ENCODE data around the gene SFT2D2. TPM values are rescaled to one million over a fixed set of nuclear protein-coding genes. Genes with fewer than 3 reads are reported as not detected.

The SFT2D2 gene
- total RNA-seq, 2 donors from 2014 or later: 32.5 to 34.3 TPM

- Mint-ChIP-seq H3K27ac (no peak overlapping the region), H3K9me3 (peaks cover 9% of the 10 kb centered on the region), H3K27me3 (ENCODE audit: insufficient read depth) (peaks cover 5% of the 10 kb centered on the region), H3K36me3 (ENCODE audit: low read depth) (no peaks in the 10 kb centered on the region), H3K4me1 (peaks cover 2% of the 10 kb centered on the region), H3K4me3 (no peak overlapping the region)
- 91 to 100% methylated on average over 1 to 4 of the region's 4 CpGs for WGBS, 2 experiments (ENCODE audit: insufficient coverage in 1 of 2, insufficient read length in 1 of 2)
- Histone ChIP-seq H3K9me3 (ENCODE audit: control insufficient read depth, low read length) (peaks cover 6% of the 10 kb centered on the region), H3K27ac (ENCODE audit: low read depth, low read length) (no peak overlapping the region), H3K4me1 (ENCODE audit: control insufficient read depth, insufficient read depth, low read length) (no peaks in the 10 kb centered on the region), H3K27me3 (ENCODE audit: control insufficient read depth, insufficient read depth, low read length, poor library complexity, severe bottlenecking) (no peaks in the 10 kb centered on the region), H3K36me3 (ENCODE audit: control insufficient read depth, insufficient read depth, low read length) (no peaks in the 10 kb centered on the region), H3K9ac (ENCODE audit: extremely low read depth, low read length, poor library complexity, severe bottlenecking) (no peak overlapping the region), H3K4me3 (ENCODE audit: low read length) (no peak overlapping the region)
- TF ChIP-seq, protein P1, sequence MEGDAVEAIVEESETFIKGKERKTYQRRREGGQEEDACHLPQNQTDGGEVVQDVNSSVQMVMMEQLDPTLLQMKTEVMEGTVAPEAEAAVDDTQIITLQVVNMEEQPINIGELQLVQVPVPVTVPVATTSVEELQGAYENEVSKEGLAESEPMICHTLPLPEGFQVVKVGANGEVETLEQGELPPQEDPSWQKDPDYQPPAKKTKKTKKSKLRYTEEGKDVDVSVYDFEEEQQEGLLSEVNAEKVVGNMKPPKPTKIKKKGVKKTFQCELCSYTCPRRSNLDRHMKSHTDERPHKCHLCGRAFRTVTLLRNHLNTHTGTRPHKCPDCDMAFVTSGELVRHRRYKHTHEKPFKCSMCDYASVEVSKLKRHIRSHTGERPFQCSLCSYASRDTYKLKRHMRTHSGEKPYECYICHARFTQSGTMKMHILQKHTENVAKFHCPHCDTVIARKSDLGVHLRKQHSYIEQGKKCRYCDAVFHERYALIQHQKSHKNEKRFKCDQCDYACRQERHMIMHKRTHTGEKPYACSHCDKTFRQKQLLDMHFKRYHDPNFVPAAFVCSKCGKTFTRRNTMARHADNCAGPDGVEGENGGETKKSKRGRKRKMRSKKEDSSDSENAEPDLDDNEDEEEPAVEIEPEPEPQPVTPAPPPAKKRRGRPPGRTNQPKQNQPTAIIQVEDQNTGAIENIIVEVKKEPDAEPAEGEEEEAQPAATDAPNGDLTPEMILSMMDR (conservative IDR thresholded peaks at IDR 0.05): no peak
- DNase-seq: no peak
These were observed 8.1 kb upstream of the SFT2D2 start for GRCh38 chr1:168217664-168218063.

- H3K27ac ChIP-seq (ENCODE audit: low read depth, low read length): no peak overlapping the region
- WGBS, 2 experiments (ENCODE audit: insufficient coverage in 1 of 2, insufficient read length in 1 of 2): 80 to 84% methylated on average over 4 of the region's 4 CpGs
- no peak overlapping the region for H3K27ac Mint-ChIP-seq
These were observed 7.1 kb upstream of the SFT2D2 start for GRCh38 chr1:168218658-168219057.

GRCh38 chr1:168220470-168220871 is 5.3 kb upstream of the SFT2D2 start:
- peaks cover 8% of the 10 kb centered on the region for H3K9me3 ChIP-seq (ENCODE audit: control insufficient read depth, low read length)
- Mint-ChIP-seq H3K36me3 (ENCODE audit: low read depth) (no peaks in the 10 kb centered on the region), H3K9me3 (peaks cover 11% of the 10 kb centered on the region), H3K4me1 (peaks cover 6% of the 10 kb centered on the region), H3K27ac (no peak overlapping the region), H3K4me3 (no peak overlapping the region), H3K27me3 (ENCODE audit: insufficient read depth) (peaks cover 10% of the 10 kb centered on the region)
- WGBS, 2 experiments (ENCODE audit: insufficient coverage in 1 of 2, insufficient read length in 1 of 2): 67 to 87% methylated on average over 2 to 6 of the region's 6 CpGs
- peaks cover 4% of the 10 kb centered on the region for H3K4me1 ChIP-seq (ENCODE audit: control insufficient read depth, insufficient read depth, low read length)
- no peak overlapping the region for H3K9ac ChIP-seq (ENCODE audit: extremely low read depth, low read length, poor library complexity, severe bottlenecking)
- TF ChIP-seq, protein P1 (conservative IDR thresholded peaks at IDR 0.05): no peak
- no peaks in the 10 kb centered on the region for H3K36me3 ChIP-seq (ENCODE audit: control insufficient read depth, insufficient read depth, low read length)
- no peaks in the 10 kb centered on the region for H3K27me3 ChIP-seq (ENCODE audit: control insufficient read depth, insufficient read depth, low read length, poor library complexity, severe bottlenecking)
- DNase-seq: no peak
- H3K4me3 ChIP-seq (ENCODE audit: low read length): no peak overlapping the region
- H3K27ac ChIP-seq (ENCODE audit: low read depth, low read length): no peak overlapping the region

More at GRCh38 chr1:168218658-168219057, 7.1 kb upstream of the SFT2D2 start:
- no peaks in the 10 kb centered on the region for H3K27me3 ChIP-seq (ENCODE audit: control insufficient read depth, insufficient read depth, low read length, poor library complexity, severe bottlenecking)
- H3K9me3 ChIP-seq (ENCODE audit: control insufficient read depth, low read length): peaks cover 8% of the 10 kb centered on the region
- H3K36me3 Mint-ChIP-seq (ENCODE audit: low read depth): no peaks in the 10 kb centered on the region
- peaks cover 9% of the 10 kb centered on the region for H3K9me3 Mint-ChIP-seq
- no peak for DNase-seq
- no peak overlapping the region for H3K9ac ChIP-seq (ENCODE audit: extremely low read depth, low read length, poor library complexity, severe bottlenecking)
- H3K4me3 ChIP-seq (ENCODE audit: low read length): no peak overlapping the region
- peaks cover 10% of the 10 kb centered on the region for H3K27me3 Mint-ChIP-seq (ENCODE audit: insufficient read depth)
- TF ChIP-seq, protein P1 (conservative IDR thresholded peaks at IDR 0.05): no peak
- H3K4me3 Mint-ChIP-seq: no peak overlapping the region
- no peaks in the 10 kb centered on the region for H3K4me1 ChIP-seq (ENCODE audit: control insufficient read depth, insufficient read depth, low read length)
- H3K36me3 ChIP-seq (ENCODE audit: control insufficient read depth, insufficient read depth, low read length): no peaks in the 10 kb centered on the region
- H3K4me1 Mint-ChIP-seq: peaks cover 2% of the 10 kb centered on the region
